ENCODE data around the gene RNU7-1.

RNU7-1 gene

DNA sequence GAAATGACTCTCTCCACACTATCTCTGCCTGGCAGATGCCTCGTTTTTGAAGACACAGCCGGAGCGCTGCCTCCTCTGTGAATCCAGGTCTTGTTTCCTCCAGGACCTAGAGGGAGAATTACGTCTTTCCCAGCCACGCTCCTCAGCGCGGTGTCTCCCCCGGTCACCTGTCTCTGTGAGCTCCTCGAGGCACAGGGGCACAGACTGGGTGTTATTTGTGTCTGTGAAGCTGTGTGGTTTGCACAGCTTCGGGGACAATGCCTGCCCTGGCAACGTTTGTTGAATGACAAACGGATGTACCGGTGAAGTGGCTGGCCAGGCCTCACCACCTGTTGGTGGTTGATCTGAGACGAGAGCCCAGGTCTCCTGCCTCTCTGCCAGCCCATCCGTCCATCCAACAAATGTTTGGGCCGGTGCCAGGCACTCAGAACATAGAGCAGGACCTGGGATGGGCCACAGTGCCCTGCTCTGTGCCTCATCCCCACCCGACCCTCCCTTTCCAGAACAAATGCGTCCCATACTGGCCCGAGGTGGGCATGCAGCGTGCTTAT is 13.6 kb downstream of the RNU7-1 start:
- H3K9me3 Mint-ChIP-seq: no peaks in the 10 kb centered on the region
- H3K4me1 Mint-ChIP-seq: peaks cover 85% of the 10 kb centered on the region
- H3K27me3 Mint-ChIP-seq: peaks cover 3% of the 10 kb centered on the region
- CTCF ChIA-PET: interaction anchor here (0.7 to 12.3 kb wide), 4 partner anchors 9 to 85 kb away, joined by 3 to 491 read pairs (median 4); partner anchors contain the start of genes C12orf57, PTPN6 and RNU7-1
- peak overlapping the region; percentile 93 for H3K4me3 Mint-ChIP-seq
- H3K36me3 Mint-ChIP-seq: peaks cover 90% of the 10 kb centered on the region
- peak overlapping the region; percentile 99 for H3K27ac Mint-ChIP-seq
- peak; percentile 29 for DNase-seq

DNA sequence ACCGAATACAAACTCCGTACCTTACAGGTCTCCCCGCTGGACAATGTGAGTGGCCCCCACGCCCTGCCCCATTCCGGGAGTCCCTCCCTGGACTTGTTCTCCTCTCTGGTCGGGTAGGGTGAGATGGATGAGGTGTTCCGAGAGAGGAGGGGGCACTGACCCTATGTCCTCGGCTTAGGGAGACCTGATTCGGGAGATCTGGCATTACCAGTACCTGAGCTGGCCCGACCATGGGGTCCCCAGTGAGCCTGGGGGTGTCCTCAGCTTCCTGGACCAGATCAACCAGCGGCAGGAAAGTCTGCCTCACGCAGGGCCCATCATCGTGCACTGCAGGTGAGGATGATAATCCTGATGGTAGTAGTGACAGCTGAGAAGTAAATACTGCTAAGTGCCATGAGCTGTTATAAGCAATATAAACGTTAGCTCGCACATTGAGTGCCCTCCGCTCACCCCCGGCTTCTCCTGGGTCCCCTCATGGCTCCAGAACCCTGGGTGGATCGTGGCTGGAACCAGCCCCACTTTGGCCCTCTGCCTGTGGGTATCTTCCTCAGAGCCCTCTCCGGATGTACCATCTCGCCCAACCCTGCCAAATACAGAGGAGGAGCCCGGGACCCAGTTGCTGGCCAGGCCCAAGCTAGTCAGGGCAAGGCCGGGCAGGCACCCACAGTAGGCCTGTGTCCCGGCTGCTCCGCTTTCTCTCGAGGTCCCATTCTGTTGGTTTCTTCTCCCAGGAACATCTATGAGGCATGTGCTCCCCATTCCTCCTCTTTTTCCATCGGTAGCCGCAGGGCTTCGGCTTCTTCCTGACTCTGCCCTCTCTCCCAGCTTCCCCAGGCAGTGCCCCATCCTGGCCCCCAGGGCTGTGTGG is 14.4 kb downstream of the RNU7-1 start:
- peaks cover 89% of the 10 kb centered on the region for H3K4me1 Mint-ChIP-seq
- peaks cover 3% of the 10 kb centered on the region for H3K27me3 Mint-ChIP-seq
- CTCF ChIA-PET: interaction anchor here (0.7 to 12.3 kb wide), 5 partner anchors 13 to 155 kb away, joined by 3 to 491 read pairs (median 3); partner anchors contain the start of genes C12orf57, LPCAT3, PTPN6 and RNU7-1
- DNase-seq: peak; percentile 29
- peak overlapping the region; percentile 93 for H3K4me3 Mint-ChIP-seq
- peak overlapping the region; percentile 99 for H3K27ac Mint-ChIP-seq
- no peaks in the 10 kb centered on the region for H3K9me3 Mint-ChIP-seq
- H3K36me3 Mint-ChIP-seq: peaks cover 83% of the 10 kb centered on the region

DNA sequence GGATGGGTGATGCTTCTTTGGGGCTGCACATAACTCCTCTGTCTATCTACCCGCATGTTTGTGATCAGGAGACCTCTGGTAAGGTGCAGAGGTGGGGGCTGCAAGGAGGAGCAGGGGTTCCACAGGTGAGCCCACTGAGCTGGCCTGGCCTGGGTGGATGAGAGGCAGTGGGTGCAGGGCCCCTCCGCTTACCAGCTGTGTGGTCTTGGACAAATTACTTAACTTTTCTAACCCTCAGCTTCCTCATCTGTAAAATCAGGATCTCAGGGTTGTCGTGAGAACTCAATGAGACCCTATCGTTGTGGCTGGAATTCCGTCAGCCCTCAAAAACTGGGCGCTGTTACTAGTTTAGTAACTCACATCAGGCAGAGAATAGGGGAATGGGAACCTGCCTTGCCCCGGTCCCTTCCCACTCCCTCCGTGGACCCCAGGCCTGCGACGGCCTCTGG is 15.0 kb downstream of the RNU7-1 start:
- CTCF ChIA-PET: interaction anchor here (1.0 to 12.3 kb wide), 4 partner anchors 13 to 154 kb away, joined by 3 to 491 read pairs (median 21); partner anchors contain the start of genes C12orf57, LPCAT3, PTPN6 and RNU7-1
- Mint-ChIP-seq H3K27ac (peak overlapping the region; percentile 99), H3K36me3 (peaks cover 76% of the 10 kb centered on the region), H3K4me1 (peaks cover 90% of the 10 kb centered on the region), H3K9me3 (no peaks in the 10 kb centered on the region), H3K4me3 (peak overlapping the region; percentile 93), H3K27me3 (peaks cover 2% of the 10 kb centered on the region)
- DNase-seq: no peak

DNA sequence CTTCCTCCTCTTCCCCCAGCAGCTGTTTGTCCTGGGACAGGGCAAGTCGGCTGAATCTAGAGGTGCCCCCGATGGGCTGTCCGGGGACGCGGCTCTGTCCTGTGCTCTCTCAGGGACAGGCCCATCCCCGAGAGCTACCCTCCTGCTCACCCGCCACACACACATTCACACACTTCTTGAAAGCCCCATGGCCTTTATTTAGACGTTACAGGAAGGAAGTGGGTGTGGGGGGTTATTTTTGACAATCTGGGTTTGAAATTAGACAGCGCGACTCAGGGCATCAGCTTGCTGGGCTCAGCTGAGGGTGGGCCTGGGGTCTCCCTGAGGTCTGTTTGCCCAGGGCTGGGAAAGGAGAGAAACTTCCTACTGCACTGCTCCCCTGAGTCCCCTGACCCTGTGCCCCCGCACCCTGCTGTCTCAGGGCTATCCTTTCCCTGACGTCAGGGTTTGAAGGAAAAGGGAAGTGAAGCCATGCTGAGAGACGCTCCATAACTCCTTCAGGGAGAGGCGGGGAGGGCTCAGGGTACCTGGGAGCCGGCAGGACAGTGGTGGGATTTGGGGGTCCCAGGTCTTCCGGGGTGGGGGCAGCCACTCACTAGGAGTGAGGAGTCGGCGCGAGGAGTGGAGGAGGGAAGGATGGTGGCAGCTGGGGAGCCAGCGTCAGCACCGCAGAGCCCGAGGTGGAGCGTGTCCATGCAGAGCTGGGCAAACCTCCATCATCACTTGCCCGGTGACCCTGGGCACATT is 15.6 kb downstream of the RNU7-1 start:
- Mint-ChIP-seq H3K36me3 (peaks cover 70% of the 10 kb centered on the region), H3K4me1 (peaks cover 90% of the 10 kb centered on the region), H3K4me3 (peak overlapping the region; percentile 93), H3K27me3 (no peaks in the 10 kb centered on the region), H3K27ac (peak overlapping the region; percentile 99), H3K9me3 (no peaks in the 10 kb centered on the region)
- CTCF ChIA-PET: interaction anchor here (0.7 to 12.3 kb wide), 4 partner anchors 14 to 59 kb away, joined by 3 to 491 read pairs (median 21); partner anchors contain the start of genes C12orf57, LPCAT3, PTPN6 and RNU7-1
- DNase-seq: peak; percentile 80

DNA sequence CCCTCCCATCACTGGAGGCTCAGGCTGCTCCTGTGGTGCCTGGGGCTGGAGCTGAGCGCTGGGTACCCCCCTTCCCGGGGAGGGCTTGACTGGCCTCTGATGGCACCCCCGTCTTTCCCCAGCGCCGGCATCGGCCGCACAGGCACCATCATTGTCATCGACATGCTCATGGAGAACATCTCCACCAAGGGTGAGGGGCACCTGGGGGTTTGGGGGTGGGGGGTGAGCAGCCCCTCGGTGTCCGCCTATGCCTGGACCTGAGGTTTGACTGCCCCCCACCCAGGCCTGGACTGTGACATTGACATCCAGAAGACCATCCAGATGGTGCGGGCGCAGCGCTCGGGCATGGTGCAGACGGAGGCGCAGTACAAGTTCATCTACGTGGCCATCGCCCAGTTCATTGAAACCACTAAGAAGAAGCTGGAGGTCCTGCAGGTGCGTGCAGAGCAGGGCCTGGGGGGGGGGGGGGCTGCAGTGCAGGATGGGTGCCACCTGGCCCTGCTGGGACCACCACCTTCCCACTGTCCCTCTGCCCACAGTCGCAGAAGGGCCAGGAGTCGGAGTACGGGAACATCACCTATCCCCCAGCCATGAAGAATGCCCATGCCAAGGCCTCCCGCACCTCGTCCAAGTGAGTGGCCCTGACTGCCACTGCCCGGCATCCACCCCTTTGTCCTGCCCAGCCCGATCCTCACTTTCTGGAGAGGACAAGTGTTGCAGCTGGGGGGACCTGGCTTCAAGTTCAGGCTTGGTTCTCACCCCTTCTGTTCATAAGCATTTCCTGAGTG is 16.4 kb downstream of the RNU7-1 start:
- Mint-ChIP-seq H3K36me3 (peaks cover 63% of the 10 kb centered on the region), H3K27ac (peak overlapping the region; percentile 99), H3K9me3 (no peaks in the 10 kb centered on the region), H3K27me3 (no peaks in the 10 kb centered on the region), H3K4me1 (peaks cover 90% of the 10 kb centered on the region), H3K4me3 (peak overlapping the region; percentile 93)
- CTCF ChIA-PET: interaction anchor here (1.0 to 12.3 kb wide), 5 partner anchors 15 to 149 kb away, joined by 3 to 491 read pairs (median 4); partner anchors contain the start of genes C12orf57, C1RL, PTPN6 and RNU7-1
- DNase-seq: peak; percentile 21

DNA sequence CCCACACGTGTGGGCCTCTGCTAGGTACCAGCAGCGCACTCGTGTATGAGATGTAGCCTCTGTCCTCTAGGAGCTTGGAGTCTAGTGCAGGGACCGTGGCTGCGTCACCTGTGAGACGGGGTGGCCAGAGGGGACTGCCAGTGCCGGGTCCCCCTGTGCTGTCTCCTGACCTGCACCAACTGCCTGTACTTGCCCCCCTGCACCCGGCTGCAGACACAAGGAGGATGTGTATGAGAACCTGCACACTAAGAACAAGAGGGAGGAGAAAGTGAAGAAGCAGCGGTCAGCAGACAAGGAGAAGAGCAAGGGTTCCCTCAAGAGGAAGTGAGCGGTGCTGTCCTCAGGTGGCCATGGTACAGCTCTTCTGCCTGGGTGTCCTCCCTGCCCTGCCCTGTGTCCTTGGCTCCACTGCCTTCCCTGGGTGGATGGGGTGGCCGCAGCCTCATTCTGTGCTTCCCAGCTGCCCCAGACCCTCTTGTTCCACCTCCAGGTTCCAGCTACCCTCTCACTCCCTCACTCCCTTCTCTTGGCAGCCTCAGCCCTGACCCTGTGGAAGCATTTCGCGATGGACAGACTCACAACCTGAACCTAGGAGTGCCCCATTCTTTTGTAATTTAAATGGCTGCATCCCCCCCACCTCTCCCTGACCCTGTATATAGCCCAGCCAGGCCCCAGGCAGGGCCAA is 17.1 kb downstream of the RNU7-1 start:
- peak; percentile 57 for DNase-seq
- Mint-ChIP-seq H3K27me3 (no peaks in the 10 kb centered on the region), H3K4me3 (peak overlapping the region; percentile 93), H3K9me3 (no peaks in the 10 kb centered on the region), H3K36me3 (peaks cover 63% of the 10 kb centered on the region), H3K27ac (peak overlapping the region; percentile 99), H3K4me1 (peaks cover 90% of the 10 kb centered on the region)
- CTCF ChIA-PET: interaction anchor here (0.7 to 12.3 kb wide), 10 partner anchors 15 to 152 kb away, joined by 3 to 491 read pairs (median 4); partner anchors contain the start of genes C12orf57, C1RL, PTPN6 and RNU7-1

DNA sequence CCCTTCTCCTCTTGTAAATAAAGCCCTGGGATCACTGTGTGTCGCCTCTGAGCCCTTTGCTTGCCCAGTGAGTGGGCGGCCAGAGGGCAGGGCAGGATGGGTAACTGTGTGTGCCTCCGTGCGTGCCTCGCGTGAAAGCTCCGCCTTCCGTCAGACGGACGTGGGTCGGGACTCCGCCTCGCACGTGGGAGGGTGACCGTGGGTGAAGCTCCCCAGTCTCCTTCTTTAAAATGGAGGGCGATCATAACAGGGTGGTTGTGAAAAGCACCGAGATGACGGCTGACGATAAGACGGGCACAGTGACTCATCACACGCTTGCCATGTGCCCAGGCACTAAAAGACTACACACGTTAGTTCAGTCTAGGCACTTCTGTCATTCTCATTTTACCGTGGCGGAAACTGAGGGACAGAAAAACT is 17.7 kb downstream of the RNU7-1 start:
- Mint-ChIP-seq H3K27me3 (no peaks in the 10 kb centered on the region), H3K9me3 (no peaks in the 10 kb centered on the region), H3K4me1 (peaks cover 88% of the 10 kb centered on the region), H3K4me3 (peak overlapping the region; percentile 93), H3K27ac (peak overlapping the region; percentile 99), H3K36me3 (peaks cover 60% of the 10 kb centered on the region)
- CTCF ChIA-PET: interaction anchor here (0.7 to 12.3 kb wide), 10 partner anchors 16 to 151 kb away, joined by 3 to 491 read pairs (median 4); partner anchors contain the start of genes C12orf57, C1RL, PTPN6 and RNU7-1
- peak; percentile 86 for DNase-seq

DNA sequence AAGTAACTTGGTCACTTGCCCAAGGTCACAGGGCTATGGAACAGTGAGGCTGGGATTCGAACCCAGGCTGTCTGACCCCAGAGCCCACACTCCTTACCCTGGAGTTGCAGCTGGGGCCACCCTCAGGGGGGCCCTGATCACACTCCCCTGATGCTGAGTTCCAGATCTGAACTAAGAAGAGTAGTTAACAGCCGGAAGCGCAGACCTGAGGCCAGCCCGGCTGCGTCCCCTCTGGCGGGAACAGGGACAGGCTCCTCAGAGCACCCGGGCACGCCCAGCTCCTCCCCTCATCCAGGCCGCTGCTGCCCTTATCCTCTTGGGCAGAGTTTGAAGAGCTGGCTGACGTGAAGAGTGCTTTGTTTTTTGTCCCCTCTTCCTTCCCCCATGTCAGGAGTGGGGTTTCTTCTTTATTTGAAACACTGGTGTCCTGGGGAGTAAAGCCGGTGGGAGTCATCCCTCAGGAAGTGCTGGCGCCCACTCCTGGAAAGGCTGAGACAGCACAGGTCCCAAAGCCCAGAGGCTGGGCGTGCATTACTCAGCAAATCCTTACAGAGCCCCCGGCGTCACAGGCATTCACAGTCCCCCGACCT is 18.2 kb downstream of the RNU7-1 start:
- Mint-ChIP-seq H3K36me3 (peaks cover 58% of the 10 kb centered on the region), H3K9me3 (no peaks in the 10 kb centered on the region), H3K4me1 (peaks cover 86% of the 10 kb centered on the region), H3K27me3 (no peaks in the 10 kb centered on the region), H3K27ac (peak overlapping the region; percentile 99), H3K4me3 (peak overlapping the region; percentile 93)
- DNase-seq: peak; percentile 62
- CTCF ChIA-PET: interaction anchor here (1.0 to 12.3 kb wide), 7 partner anchors 16 to 151 kb away, joined by 3 to 491 read pairs (median 5); partner anchors contain the start of genes C12orf57, C1RL, PTPN6 and RNU7-1

DNA sequence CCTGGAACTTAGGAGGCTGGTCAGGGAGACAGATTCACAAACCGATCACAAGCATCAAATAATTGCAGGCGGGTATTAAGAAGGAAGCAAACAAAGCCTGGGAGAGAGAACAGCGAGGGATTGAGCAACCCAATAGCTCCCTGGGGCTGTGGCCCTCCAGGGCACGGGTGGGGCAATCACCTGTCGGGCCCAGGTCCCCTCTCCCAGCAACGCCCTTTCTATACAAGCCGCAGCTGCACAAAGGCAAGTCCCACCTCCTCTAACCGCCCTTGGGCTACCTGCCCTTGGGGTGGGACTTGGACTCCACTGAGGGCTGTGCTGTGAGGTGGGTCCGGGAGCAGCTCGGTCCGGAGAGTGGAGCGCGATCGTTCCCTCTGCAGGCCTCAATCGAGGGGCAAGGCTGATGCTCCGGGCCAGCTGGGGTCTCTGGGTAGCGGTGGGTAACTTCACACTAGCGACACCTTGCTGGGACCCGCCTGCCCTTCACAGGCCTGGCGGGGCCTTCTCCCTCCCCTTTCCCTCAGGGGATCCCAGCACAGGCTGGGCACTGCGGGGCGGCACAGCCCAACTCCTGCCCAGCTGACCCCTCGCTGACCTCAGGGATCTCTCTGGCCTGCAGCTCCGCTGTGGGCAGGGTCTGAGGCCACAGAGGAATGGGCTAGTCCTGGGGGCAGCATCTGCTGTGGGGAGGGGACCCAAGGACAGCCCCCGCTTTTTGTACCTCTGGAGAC is 18.8 kb downstream of the RNU7-1 start:
- Mint-ChIP-seq H3K4me1 (peaks cover 82% of the 10 kb centered on the region), H3K4me3 (peak overlapping the region; percentile 93), H3K9me3 (no peaks in the 10 kb centered on the region), H3K27ac (peak overlapping the region; percentile 99), H3K36me3 (peaks cover 56% of the 10 kb centered on the region), H3K27me3 (no peaks in the 10 kb centered on the region)
- DNase-seq: no peak
- CTCF ChIA-PET: interaction anchor here (1.4 to 12.3 kb wide), 5 partner anchors 17 to 150 kb away, joined by 4 to 491 read pairs (median 9); partner anchors contain the start of genes C12orf57, C1RL, PTPN6 and RNU7-1

DNA sequence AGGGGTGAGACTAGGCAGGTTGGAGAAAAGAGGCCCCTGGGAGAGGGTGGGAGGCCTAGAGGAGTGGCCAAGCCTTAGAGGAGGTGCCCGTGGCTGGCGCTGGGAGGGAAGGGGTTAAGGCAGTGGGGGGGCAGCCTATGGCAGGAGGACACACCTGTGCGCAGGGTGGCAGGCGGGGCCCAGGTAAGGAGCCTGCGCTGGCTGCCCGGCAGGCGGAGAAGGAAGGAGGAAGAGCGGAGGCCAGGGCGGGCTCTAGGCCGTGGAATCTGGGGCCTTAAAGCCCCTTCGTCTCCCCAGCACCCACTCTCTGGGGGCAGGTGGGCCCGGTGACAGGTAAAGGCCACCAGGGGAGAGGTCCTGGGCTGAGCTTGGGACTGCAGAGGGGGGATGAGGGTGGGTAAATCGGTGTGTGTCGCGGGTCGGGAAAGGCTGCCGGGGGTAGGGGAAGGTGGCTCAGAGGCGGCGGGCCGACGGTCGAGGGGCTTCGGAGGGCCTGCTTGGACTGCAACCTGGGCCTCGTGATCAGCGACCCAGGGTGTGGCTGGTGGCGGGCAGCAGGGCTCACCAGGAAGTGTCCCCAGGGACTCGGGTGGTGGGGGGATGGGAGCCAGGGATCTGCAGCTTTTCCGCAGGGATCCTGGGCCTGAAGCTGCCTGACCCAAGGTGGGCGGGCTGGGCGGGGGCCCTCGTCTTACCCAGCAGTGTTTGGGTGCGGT is 19.6 kb downstream of the RNU7-1 start:
- CTCF ChIA-PET: interaction anchor here (1.0 to 12.3 kb wide), 5 partner anchors 8 to 148 kb away, joined by 3 to 491 read pairs (median 13); partner anchors contain the start of genes C12orf57, PTPN6, RNU7-1 and SPSB2
- H3K4me1 Mint-ChIP-seq: peaks cover 78% of the 10 kb centered on the region
- H3K4me3 Mint-ChIP-seq: no peak overlapping the region
- H3K36me3 Mint-ChIP-seq: peaks cover 57% of the 10 kb centered on the region
- no peaks in the 10 kb centered on the region for H3K27me3 Mint-ChIP-seq
- H3K9me3 Mint-ChIP-seq: no peaks in the 10 kb centered on the region
- no peak for DNase-seq
- H3K27ac Mint-ChIP-seq: peak overlapping the region; percentile 64
